Bladder microvascular endothelial cell (primary cell): ENCODE data around the gene KRT2. TPM values are rescaled to one million over a fixed set of nuclear protein-coding genes. Genes with fewer than 3 reads are reported as not detected.

ENCODE experiments used
- total RNA-seq: library from RNA; depleted of rRNA; stranded (reverse); fragments of >200 nt; gene quantifications from 2 replicates; pipeline ENCODE4 v1.2.3, GENCODE V29; 2014

Gene KRT2
- not detected in 2 replicates for total RNA-seq

DNA sequence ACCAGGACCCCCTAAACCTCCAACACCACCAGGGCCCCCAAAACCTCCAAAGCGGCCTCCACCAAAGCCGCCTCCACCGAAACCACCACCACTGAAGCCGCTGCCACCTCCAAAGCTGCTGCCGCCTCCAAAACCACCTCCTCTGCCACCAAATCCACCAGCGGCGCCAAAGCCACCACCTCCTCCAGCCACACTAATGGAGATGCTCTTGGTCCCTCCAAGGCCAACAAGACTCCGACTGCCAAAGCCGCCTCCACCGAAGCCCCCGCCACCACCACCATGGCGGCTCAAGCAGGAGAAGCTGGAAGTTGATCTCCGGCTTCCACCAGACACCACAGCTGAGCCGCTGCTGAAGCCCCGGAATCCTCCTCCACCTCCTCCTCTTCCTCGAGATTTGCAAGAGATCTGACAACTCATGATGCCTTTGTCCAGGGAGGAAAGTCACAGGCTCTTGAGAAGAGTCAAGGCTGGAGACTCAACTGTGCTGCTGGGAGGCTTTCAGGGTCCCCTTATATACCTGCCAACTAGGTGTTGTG is at the start of gene KRT2:
Gene KRT2 (minus strand): TSS at position 486 of the 536 bp plus-strand sequence. CDS start 69 bp downstream, at position 417.

DNA sequence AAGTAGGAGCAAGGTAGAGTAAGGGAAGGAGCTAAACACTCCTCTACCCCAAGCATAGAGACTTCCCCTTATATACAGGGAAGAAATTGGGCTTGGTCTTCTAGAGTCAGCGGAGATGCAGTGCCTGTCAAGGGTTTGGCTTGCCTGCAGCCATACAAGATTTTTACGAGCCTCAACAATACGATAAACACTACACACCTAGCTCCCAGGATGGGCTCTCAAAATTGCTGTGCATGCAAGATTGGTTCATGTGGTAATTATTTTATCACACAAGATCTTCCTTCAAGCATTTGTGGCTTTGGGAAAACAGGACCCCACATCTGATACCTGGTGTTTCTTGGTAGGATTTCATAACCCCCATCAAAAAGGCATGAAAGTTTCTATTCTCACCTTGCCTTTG is 28.4 kb upstream of the KRT2 start, which contains the start of gene KRT1:
Gene KRT1 (minus strand): TSS at position 45 of the 400 bp plus-strand sequence. CDS start 59 bp downstream, outside the sequence.

DNA sequence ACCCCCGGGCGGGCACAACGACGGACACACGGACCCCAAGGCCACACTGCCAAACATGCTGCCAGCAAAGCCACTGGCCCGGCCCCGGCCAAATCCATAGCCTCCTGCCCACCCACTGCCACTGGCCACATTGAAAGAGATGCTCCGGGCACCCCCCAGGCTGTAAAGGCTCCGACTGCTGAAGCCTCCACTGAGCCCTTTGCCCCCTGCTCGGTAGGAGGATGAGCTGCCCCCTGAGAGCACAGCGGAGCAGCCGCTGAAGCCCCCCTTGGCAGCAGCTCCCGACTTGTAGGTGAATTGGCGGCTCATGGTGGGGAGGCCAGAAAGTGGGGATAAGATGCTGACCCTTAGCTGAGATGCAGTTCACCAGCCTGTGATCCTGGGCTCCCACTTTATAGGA is 33.8 kb downstream of the KRT2 start, which contains the start of gene KRT73:
Gene KRT73 (minus strand): TSS at position 344 of the 400 bp plus-strand sequence. CDS start 35 bp downstream, at position 309.

DNA sequence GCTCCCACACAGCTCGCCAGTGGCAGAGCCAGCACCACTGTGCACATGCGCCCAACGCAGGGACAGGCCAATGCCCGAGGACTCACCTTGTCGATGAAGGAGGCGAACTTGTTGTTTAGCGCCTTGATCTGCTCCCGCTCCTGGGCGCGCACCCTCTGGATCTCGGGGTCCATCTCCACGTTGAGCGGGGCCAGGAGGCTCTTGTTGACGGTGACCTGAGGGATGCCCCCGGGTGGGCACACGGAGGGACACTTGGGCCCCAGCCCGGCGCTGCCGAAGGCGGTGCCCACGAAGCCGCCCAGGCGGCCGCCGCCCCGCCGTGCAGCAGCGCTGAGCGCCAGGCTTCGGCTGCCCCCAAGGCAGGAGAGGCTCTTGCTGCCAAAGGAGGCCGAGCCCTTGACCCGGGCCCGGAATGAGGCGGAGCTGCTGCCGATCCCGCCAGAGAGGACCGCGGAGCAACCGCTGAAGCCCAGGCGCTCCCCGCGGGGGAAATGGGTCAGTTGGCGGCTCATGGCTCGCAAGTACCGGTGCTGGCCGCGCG is 51.0 kb downstream of the KRT2 start, which contains the start of gene KRT72:
Gene KRT72 (minus strand): TSS at position 523 of the 541 bp plus-strand sequence. CDS start 11 bp downstream, at position 512.

Other genes starting within 250 kb of the KRT2 start
- not detected in 2 replicates for gene KRT82, start 245.9 kb downstream of the KRT2 start, total RNA-seq
- not detected in 2 replicates for gene KRT75, start 217.8 kb downstream of the KRT2 start, total RNA-seq
- gene KRT6B, start 200.1 kb downstream of the KRT2 start, total RNA-seq, result 0.13 and 0.32 TPM in 2 replicates
- not detected in 2 replicates for gene KRT6C, start 178.4 kb downstream of the KRT2 start, total RNA-seq
- gene KRT6A, start 159.0 kb downstream of the KRT2 start, total RNA-seq, result 0.76 and 0.97 TPM in 2 replicates
- gene KRT5, start 131.8 kb downstream of the KRT2 start, total RNA-seq, result 0.31 and 0.65 TPM in 2 replicates
- not detected in 2 replicates for gene KRT71, start 99.1 kb downstream of the KRT2 start, total RNA-seq
- not detected in 2 replicates for gene KRT74, start 78.4 kb downstream of the KRT2 start, total RNA-seq
- gene KRT72, start 50.7 kb downstream of the KRT2 start, total RNA-seq, result not detected in 2 replicates
- gene KRT73, start 33.7 kb downstream of the KRT2 start, total RNA-seq, result not detected in 2 replicates
- gene KRT1, start 28.2 kb upstream of the KRT2 start, total RNA-seq, result not detected in 2 replicates
- gene KRT77, start 51.3 kb upstream of the KRT2 start, total RNA-seq, result not detected in 2 replicates
- gene KRT76, start 125.1 kb upstream of the KRT2 start, total RNA-seq, result not detected in 2 replicates
- not detected in 2 replicates for gene KRT3, start 143.9 kb upstream of the KRT2 start, total RNA-seq
- gene KRT4, start 161.9 kb upstream of the KRT2 start, total RNA-seq, result not detected in 2 replicates
- not detected in 2 replicates for gene KRT79, start 182.1 kb upstream of the KRT2 start, total RNA-seq
- not detected in 2 replicates for gene KRT78, start 196.8 kb upstream of the KRT2 start, total RNA-seq